Midbrain (tissue), 1 donor: Measurements from ENCODE around the gene CDR2L.

Experiments used
- DNase-seq: peaks from one replicate; lab custom pipeline; 2025; lab: John Stamatoyannopoulos, UW

Gene CDR2L

GRCh38 chr17:74987418-74987908, at the start of gene CDR2L:
Gene CDR2L (plus strand): TSS chr17:74987632. CDS start chr17:74988044, 412 bp downstream.
- peak; percentile 96 for DNase-seq

- no peak for DNase-seq
These were observed 49.1 kb upstream of the CDR2L start for GRCh38 chr17:74938194-74938950.

- DNase-seq = no peak
These were observed 47.9 kb upstream of the CDR2L start for GRCh38 chr17:74939534-74939933.

- DNase-seq = no peak
These were observed 46.2 kb upstream of the CDR2L start for GRCh38 chr17:74941128-74941725.

- no peak for DNase-seq
These were observed 43.5 kb upstream of the CDR2L start for GRCh38 chr17:74943808-74944522.

- DNase-seq = no peak
These were observed 41.9 kb upstream of the CDR2L start for GRCh38 chr17:74945543-74945942.

GRCh38 chr17:74946641-74947040, 40.8 kb upstream of the CDR2L start:
- no peak for DNase-seq

GRCh38 chr17:74947041-74947754, 40.2 kb upstream of the CDR2L start:
- DNase-seq = no peak

- no peak for DNase-seq
These were observed 37.8 kb upstream of the CDR2L start for GRCh38 chr17:74949455-74950115.

- no peak for DNase-seq
These were observed 37.2 kb upstream of the CDR2L start for GRCh38 chr17:74950207-74950606.

- no peak for DNase-seq
These were observed 36.4 kb upstream of the CDR2L start for GRCh38 chr17:74951065-74951464.

- DNase-seq = no peak
These were observed 35.6 kb upstream of the CDR2L start for GRCh38 chr17:74951680-74952421.

- no peak for DNase-seq
These were observed 34.9 kb upstream of the CDR2L start for GRCh38 chr17:74952431-74953133.

- DNase-seq = no peak
These were observed 34.2 kb upstream of the CDR2L start for GRCh38 chr17:74953134-74953687.

GRCh38 chr17:74954115-74954514, 33.3 kb upstream of the CDR2L start:
- DNase-seq = no peak

- DNase-seq = no peak
These were observed 32.6 kb upstream of the CDR2L start for GRCh38 chr17:74954665-74955421.

- no peak for DNase-seq
These were observed 31.3 kb upstream of the CDR2L start for GRCh38 chr17:74956093-74956492.

GRCh38 chr17:74957935-74958740, 29.3 kb upstream of the CDR2L start:
- DNase-seq = peak; percentile 52
